Astrocyte (in vitro differentiated cells and primary cell): Measurements from ENCODE around the gene ARID4B.

ENCODE experiments used
- CTCF ChIP-seq: IDR thresholded peaks from 2 replicates; pipeline ENCODE4 v1.5.1; 2011; ENCODE audit warnings: low read depth, mild to moderate bottlenecking, inconsistent platforms, low read length, moderate library complexity; ENCODE audit not compliant: insufficient read depth
- EZH2 ChIP-seq: IDR thresholded peaks from 2 replicates; pipeline ENCODE4 v1.6.1; 2012; ENCODE audit warnings: mild to moderate bottlenecking, low read length, inconsistent platforms; ENCODE audit not compliant: insufficient read depth

GRCh38 chr1:235317168-235317567, 10.8 kb downstream of the ARID4B start:
- TF ChIP-seq EZH2 (no peak), CTCF (no peak)
